Dedifferentiated amniotic fluid mesenchymal stem cell (primary cell): ENCODE results near the gene E4F1.
"Not testable (repeated sequence)": the region's sequence is repeated elsewhere in the genome, so short reads cannot be mapped to it uniquely, and the experiment has no call there.

ENCODE experiments used
- DNase-seq: peaks from one replicate; pipeline ENCODE4 v3.0.0-alpha.2; 2016; ENCODE audit errors: extremely low spot score

E4F1 gene

GRCh38 chr16:2244301-2244700 is 20.9 kb downstream of the E4F1 start:
- no peak for DNase-seq

GRCh38 chr16:2244926-2245795 is 21.8 kb downstream of the E4F1 start:
- no peak for DNase-seq

DNA sequence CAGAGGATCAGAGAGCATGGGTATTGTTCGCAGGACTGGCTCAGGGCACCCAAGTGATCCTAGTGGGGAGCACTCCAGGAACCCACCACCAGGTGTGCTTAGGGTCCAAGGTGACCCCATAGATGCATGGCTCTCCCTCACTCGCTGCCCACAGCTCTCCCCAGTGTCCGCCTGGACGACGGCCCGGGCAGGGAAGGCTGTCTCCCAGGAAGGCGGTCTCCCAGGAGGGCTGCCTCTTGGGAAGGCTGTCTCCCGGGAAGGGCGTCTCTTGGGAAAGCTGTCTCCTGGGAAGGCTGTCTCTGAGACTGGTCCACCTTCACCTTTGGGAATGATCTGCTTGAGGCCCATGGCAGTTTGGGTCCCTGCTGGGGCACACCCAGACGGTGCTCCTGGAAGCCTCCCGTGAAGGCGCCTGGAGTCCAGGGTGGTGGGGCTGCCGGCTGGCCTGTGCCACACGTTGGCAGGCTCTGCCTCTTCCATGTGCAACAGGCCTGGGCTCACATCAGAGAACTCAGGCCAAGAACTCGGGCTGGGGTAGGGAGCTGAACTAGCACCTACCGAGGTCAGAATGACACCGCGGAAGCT is 23.0 kb downstream of the E4F1 start:
- DNase-seq = no peak

- DNase-seq = no peak
Observed at GRCh38 chr16:2250652-2251295, 27.4 kb downstream of the E4F1 start.

DNA sequence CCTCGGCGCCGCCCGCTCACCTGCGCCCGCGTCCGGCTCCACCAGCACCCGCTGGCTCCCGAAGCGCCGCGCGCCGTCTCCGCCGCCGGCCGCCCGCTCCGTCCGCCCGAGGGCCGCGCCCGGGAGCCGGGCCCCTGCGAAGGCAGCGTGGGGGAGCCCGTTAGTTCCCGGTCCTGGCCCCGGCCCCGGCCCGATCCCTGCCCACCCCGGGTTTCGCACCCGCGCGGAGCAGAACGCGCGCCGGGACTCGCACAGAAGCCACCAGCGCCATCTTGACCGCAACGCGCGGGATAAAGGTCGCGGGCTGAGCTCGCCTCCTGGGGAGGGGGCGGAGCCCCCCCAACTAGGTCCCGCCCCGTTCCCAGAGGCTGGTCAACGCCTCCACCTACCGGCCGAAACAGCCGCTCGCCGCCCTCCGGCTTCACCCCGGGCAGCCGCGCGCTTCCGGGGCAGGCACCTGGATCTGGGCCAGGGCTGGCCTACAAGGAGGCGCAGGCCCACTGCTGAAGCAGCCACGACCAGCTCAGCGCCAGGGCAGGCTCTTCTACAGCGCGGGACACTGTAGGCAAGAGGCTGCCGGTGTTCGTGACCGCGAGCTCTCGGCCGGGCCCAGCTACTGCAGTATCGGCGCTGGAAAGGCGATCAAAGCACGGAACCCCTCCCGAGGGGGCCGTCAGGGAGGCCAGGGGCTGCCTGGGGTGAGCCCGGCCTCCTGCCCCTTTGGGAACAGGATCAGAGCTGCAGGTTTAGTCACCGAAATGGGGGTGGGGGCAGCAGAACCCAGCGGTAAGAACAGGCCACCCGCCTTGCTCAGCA is 28.1 kb downstream of the E4F1 start, which contains the start of gene ECI1:
TSS of gene ECI1 (minus strand) at position 292 of the 816 bp plus-strand sequence. CDS start at position 271, 21 bp downstream.
- DNase-seq = peak; percentile 86

GRCh38 chr16:2252806-2253148 is 29.4 kb downstream of the E4F1 start:
- DNase-seq = no peak

- DNase-seq = no peak
Observed at GRCh38 chr16:2253293-2253692, 29.9 kb downstream of the E4F1 start.

DNA sequence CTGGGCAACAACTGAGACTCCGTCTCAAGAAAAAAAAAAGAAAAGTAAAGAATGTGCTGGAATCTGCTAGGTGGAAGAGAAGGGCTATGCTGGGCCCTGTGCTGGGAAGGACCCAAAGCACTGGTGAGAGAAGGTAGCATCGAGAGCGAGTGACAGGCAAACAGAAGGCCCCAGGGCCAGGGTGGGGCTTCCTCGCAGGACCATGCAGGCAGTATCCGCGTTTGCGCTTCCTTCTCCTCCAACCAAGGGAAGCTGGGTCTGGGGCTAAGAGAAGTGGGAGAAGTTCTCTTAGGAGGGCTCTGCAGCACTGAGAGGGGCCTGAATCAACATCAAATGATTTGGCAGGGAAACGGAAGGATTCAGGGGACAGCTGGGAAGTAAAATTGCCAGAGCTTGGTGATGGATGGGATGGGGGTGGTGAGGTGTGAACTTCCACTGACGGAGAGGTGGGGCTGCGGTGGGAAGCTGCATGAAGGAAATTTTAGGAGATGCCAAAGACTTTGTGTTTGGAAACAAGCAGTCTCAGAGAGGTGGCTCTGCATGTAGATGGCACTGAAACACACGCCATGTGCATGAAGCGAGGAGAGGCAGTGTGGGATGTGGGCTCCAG is 33.2 kb downstream of the E4F1 start:
- DNase-seq = no peak

DNA sequence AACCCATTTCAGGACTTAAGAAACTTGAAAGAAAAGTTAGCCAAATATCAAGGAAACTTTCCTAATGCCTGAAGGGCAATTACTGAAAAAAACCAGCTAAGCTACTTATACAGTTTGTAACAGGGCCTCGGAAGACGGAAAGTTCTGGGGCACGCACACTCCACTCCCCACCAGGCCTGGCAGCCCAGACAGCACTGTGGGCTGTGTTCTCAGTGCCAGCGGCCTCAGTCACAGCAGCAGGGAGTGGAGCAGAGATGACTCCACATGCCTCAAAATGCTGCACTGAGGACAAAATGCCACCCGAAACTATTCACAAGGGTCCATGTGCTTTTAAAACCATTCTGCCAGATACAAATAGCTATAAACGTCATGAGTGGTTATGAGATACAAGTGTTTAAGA is 34.3 kb downstream of the E4F1 start:
- DNase-seq = no peak

- not testable (repeated sequence) for DNase-seq
Observed at GRCh38 chr16:2258530-2258929, 35.1 kb downstream of the E4F1 start.

DNA sequence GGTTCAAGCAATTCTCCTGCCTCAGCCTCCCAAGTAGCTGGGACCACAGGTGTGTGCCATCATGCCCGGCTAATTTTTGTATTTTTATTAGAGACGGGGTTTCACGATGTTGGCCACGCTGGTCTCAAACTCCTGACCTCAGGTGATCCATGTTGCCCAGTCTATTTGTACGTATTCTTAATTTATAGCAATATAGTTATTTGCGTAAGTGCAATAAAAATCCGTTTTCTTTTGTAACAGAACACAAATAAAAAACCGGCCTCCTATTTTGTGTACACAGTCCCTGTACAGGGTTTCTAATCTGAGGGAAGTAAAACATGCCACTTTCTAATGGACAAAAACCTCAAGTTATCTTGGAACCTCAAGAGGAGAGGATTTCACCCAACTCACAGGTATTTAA is 36.9 kb downstream of the E4F1 start:
- DNase-seq = no peak

GRCh38 chr16:2263026-2263425 is 39.6 kb downstream of the E4F1 start:
- not testable (repeated sequence) for DNase-seq

DNA sequence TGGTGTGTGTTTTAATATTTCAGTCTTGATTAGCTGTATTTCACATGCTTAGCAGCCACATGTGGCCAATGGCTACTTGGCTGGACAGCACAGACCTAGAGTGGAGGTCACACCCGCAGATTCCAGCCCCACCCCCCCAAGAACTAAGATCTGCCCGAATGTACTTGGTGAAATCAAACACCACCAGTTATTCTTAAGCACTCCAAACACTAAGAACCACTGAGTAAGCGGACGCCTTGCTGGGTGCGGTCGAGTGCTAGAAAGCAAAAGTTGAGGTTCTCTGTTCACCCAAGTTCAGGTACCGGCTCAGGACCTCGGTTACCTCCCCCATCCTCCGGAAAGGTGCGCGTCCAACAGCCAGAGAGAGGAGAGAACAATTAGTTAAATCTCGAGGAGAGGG is 43.5 kb downstream of the E4F1 start:
- DNase-seq = peak; percentile 29

DNA sequence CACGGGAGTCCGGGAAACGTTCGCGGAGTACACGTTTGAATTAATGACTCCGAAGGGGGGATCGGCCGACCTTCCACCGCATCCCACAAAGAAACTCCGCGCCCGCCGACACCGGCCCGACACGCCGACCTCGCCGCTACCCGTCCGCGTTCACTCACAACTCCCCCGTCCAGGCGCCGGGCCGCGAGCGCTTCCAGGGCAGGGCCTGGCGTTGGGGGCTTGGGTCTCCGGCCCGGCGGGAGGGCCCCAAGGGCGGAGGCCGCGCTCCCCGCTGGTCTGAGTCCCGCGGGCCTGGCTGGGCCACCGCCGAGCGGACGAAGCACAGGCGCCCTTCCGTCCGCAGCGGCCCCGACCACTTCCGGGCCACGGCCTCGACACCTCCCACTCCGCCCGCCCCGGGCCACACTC is 44.1 kb downstream of the E4F1 start:
- not testable (repeated sequence) for DNase-seq

DNA sequence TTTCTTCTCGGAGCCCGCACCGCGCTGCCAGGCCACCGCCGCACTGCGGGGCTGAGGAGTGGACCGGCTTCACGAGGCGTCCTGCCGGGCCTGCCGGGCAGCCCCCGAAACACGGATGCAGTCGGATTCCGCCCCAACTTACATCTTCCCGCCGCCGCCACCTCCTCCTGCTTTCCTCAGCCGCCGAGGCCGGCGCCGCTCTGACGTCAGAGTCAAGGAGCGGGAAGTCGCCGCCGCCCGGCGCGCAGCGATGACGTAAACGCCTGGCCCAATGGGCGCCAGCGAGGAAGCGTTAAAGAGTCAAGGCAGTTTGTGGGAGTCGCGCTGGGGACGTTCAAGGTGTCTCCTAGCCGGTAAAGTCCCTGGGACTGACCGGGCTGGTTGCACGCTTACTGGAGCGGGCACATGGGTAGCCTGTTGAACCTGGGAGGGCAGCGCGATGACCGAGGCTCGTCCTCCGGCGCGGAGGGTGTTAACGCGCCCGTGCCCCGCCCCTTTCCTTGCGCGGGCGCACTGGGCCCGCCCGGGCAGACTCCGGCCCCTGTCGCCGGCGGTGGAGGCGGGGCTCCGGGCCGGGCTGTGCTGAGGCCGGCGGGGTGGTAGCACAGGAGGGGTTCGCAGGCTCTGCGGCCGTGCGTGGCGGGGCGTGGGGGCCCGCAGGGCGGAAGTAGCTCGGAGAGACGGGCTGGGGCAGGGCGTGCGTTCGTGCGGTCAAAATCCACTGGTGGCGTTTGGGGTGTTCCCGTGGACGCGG is 44.7 kb downstream of the E4F1 start, which contains the start of gene RNPS1:
TSS of gene RNPS1 (minus strand) at position 214 of the 754 bp plus-strand sequence. CDS start 3,483 bp downstream, outside the sequence.
- peak; percentile 93 for DNase-seq

GRCh38 chr16:2270070-2270462 is 46.7 kb downstream of the E4F1 start:
- DNase-seq = no peak

DNA sequence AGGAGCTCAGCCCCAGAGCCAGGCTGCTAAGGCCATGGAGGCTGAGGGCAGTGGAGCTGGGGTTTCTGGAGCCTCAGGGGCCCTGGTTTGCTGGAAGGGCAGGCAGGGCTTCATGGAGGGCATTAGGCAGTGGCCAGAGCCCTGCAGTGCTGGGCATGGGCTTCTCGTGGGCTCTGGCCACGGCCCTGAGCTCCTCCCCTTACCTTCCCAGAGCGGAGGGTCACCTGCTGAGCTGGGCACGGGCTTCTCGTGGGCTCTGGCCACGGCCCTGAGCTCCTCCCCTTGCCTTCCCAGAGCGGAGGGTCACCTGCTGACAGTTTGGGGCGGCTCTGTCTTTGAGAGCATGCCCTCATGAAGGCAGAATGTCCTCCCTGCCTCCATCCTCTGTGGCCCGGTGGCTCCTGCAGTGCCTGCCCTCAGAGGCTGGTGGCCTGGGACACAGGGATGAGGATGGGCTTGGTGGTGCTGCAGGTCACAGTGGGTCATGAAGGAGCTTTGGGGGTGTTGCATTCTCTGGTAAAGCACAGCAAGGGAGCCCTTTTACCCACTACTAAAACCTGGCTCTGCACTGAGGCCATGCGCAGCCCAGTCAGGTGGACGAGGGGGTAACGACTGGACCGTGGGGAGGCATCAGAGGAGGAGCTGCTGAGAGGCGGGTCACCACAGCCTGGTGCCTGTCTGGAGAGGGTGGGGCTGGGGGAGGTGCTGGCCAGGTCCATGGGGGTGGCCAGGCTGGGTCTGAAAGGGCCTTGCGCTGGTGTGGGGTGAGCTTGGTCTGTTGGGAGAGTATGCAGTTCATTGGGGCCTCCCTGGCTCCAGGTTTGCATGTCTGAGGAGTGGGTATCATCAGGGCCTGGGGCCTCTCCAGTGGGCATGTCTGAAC is 47.4 kb downstream of the E4F1 start:
- DNase-seq = no peak

GRCh38 chr16:2271848-2272461 is 48.6 kb downstream of the E4F1 start:
- DNase-seq = no peak

DNA sequence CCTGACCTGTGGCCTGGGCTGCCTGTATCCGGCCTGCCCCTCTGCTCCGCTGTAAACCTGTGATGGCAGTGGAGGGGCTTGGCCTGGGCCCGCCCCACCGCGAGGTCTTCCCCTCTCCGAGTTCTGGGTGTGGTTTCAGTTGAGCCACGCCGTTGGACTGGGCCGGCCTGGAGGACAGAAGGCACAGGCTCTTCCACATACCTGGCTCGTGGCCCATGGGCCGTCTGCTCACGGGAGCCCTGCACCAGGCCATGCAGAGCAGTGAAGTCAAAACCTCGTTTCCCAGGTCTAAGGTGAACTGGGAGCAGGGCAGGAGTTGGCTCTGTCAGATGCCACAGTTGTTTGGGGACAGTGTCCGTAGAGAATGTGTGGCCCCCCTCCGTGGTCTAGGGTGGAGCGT is 50.1 kb downstream of the E4F1 start:
- no peak for DNase-seq
